H9 (cell line): Measurements from ENCODE around the gene GALNT5. TPM values are rescaled to one million over a fixed set of nuclear protein-coding genes. Genes with fewer than 3 reads are reported as not detected.

ENCODE experiments used
- DNase-seq: peaks from one replicate; pipeline ENCODE4 v3.0.0-alpha.2; 2017
- H2AFZ ChIP-seq: one replicate; pipeline ENCODE4 v1.6.1; 2013; ENCODE audit warnings: mild to moderate bottlenecking, low read length, control low read depth, moderate library complexity
- H2AK5ac ChIP-seq: 2 replicates; pipeline ENCODE4 v1.6.1; 2013; ENCODE audit warnings: low read length, control low read depth, mixed read lengths; ENCODE audit not compliant: insufficient read length
- H2BK120ac ChIP-seq: one replicate; pipeline ENCODE4 v1.6.1; 2013; ENCODE audit warnings: low read depth, mild to moderate bottlenecking, low read length, control low read depth, inconsistent platforms; ENCODE audit not compliant: poor library complexity, severe bottlenecking
- H2BK12ac ChIP-seq: 2 replicates; pipeline ENCODE4 v1.6.1; 2013; ENCODE audit warnings: low read length, control low read depth, mixed read lengths, low read depth; ENCODE audit not compliant: insufficient read length
- H2BK15ac ChIP-seq: 2 replicates; pipeline ENCODE4 v1.6.1; 2013; ENCODE audit warnings: low read depth, low read length, control low read depth
- H2BK20ac ChIP-seq: one replicate; pipeline ENCODE4 v1.6.1; 2013; ENCODE audit warnings: low read depth, mild to moderate bottlenecking, low read length, control low read depth, inconsistent platforms; ENCODE audit not compliant: poor library complexity, severe bottlenecking
- H2BK5ac ChIP-seq: 2 replicates; pipeline ENCODE4 v1.6.1; 2013; ENCODE audit warnings: low read length, control low read depth, mixed read lengths; ENCODE audit not compliant: insufficient read length
- H3K14ac ChIP-seq: 2 replicates; pipeline ENCODE4 v1.6.1; 2013; ENCODE audit warnings: low read length, control low read depth; ENCODE audit not compliant: insufficient read depth
- H3K18ac ChIP-seq: 2 replicates; pipeline ENCODE4 v1.6.1; 2013; ENCODE audit warnings: low read depth, mild to moderate bottlenecking, mixed read lengths, low read length, control low read depth; ENCODE audit not compliant: insufficient read length
- H3K23ac ChIP-seq: 2 replicates; pipeline ENCODE4 v1.6.1; 2013; ENCODE audit warnings: low read length, control low read depth, mixed read lengths, low read depth; ENCODE audit not compliant: insufficient read length
- H3K23me2 ChIP-seq: 2 replicates; pipeline ENCODE4 v1.6.1; 2013; ENCODE audit warnings: low read depth, mild to moderate bottlenecking, mixed read lengths, low read length, control low read depth; ENCODE audit not compliant: insufficient read length, poor library complexity, severe bottlenecking
- H3K27ac ChIP-seq: 2 replicates; pipeline ENCODE4 v1.5.1; 2013; ENCODE audit warnings: low read length, control low read depth, mixed read lengths, low read depth; ENCODE audit not compliant: insufficient read length
- H3K27me3 ChIP-seq: 2 replicates; pipeline ENCODE4 v1.6.1; 2013; ENCODE audit warnings: low read length, control low read depth, inconsistent platforms; ENCODE audit not compliant: insufficient read depth
- H3K4ac ChIP-seq: 2 replicates; pipeline ENCODE4 v1.6.1; 2013; ENCODE audit warnings: low read depth, mild to moderate bottlenecking, control low read depth, inconsistent platforms, low read length, moderate library complexity
- H3K4me1 ChIP-seq: 2 replicates; pipeline ENCODE4 v1.6.1; 2013; ENCODE audit warnings: low read length, control low read depth, inconsistent platforms; ENCODE audit not compliant: insufficient read depth
- H3K4me2 ChIP-seq: 2 replicates; pipeline ENCODE4 v1.6.1; 2013; ENCODE audit warnings: low read length, control low read depth, mixed read lengths; ENCODE audit not compliant: insufficient read length, insufficient read depth
- H3K56ac ChIP-seq: 2 replicates; pipeline ENCODE4 v1.6.1; 2013; ENCODE audit warnings: low read depth, mild to moderate bottlenecking, mixed read lengths, low read length, control low read depth; ENCODE audit not compliant: insufficient read length
- H3K79me1 ChIP-seq: 2 replicates; pipeline ENCODE4 v1.6.1; 2013; ENCODE audit warnings: low read depth, mild to moderate bottlenecking, moderate library complexity, low read length, control low read depth, inconsistent platforms; ENCODE audit not compliant: insufficient read depth, poor library complexity, severe bottlenecking
- H3K79me2 ChIP-seq: 2 replicates; pipeline ENCODE4 v1.6.1; 2013; ENCODE audit warnings: low read length, control low read depth, inconsistent platforms; ENCODE audit not compliant: insufficient read depth
- H3K9ac ChIP-seq: 2 replicates; pipeline ENCODE4 v1.6.1; 2013; ENCODE audit warnings: low read length, control low read depth, mixed read lengths; ENCODE audit not compliant: insufficient read length; ENCODE audit errors: extremely low read depth
- H3K9me3 ChIP-seq: one replicate; pipeline ENCODE4 v1.6.1; 2013; ENCODE audit warnings: low read depth, low read length, inconsistent platforms; ENCODE audit not compliant: control insufficient read depth
- H3T11ph ChIP-seq: one replicate; pipeline ENCODE4 v1.6.1; 2013; ENCODE audit warnings: mild to moderate bottlenecking, low read length, control low read depth, inconsistent platforms
- H4K20me1 ChIP-seq: one replicate; pipeline ENCODE4 v1.6.1; 2013; ENCODE audit not compliant: control insufficient read depth, insufficient read length, insufficient read depth
- H4K5ac ChIP-seq: 2 replicates; pipeline ENCODE4 v1.6.1; 2013; ENCODE audit warnings: low read depth, mild to moderate bottlenecking, mixed read lengths, low read length, control low read depth; ENCODE audit not compliant: insufficient read length
- H4K8ac ChIP-seq: replicated peaks from 2 replicates; pipeline ENCODE4 v1.6.1; 2013; ENCODE audit warnings: low read length, control low read depth, mixed read lengths, low read depth; ENCODE audit not compliant: insufficient read length
- H4K91ac ChIP-seq: 2 replicates; pipeline ENCODE4 v1.6.1; 2013; ENCODE audit warnings: low read depth, mild to moderate bottlenecking, moderate library complexity, mixed read lengths, low read length, control low read depth; ENCODE audit not compliant: insufficient read length
- H3K27ac Mint-ChIP-seq, 3 experiments: 2 replicates in 2 of 3; 3 replicates in 1 of 3; pipeline ENCODE4 v1.8.0; 2020 to 2021; ENCODE audit warnings: mixed read lengths in 3 of 3, mild to moderate bottlenecking in 1 of 3, moderate library complexity in 1 of 3
- H3K27me3 Mint-ChIP-seq: 2 replicates; pipeline ENCODE4 v1.8.0; 2021; ENCODE audit warnings: low read depth, mild to moderate bottlenecking, moderate library complexity, mixed read lengths
- H3K36me3 Mint-ChIP-seq, 3 experiments: 2 replicates in 2 of 3; 3 replicates in 1 of 3; pipeline ENCODE4 v1.8.0; 2020 to 2021; ENCODE audit warnings: low read depth in 3 of 3, mixed read lengths in 3 of 3; ENCODE audit not compliant: insufficient read depth in 1 of 3
- H3K4me1 Mint-ChIP-seq, 2 experiments: 2 replicates each; pipeline ENCODE4 v1.8.0; 2020; ENCODE audit warnings: mixed read lengths in 2 of 2
- H3K4me3 Mint-ChIP-seq, 2 experiments: 2 replicates in 1 of 2; 3 replicates in 1 of 2; pipeline ENCODE4 v1.8.0; 2020 to 2021; ENCODE audit warnings: mild to moderate bottlenecking in 2 of 2, mixed read lengths in 2 of 2, moderate library complexity in 1 of 2
- H3K9me3 Mint-ChIP-seq, 2 experiments: 2 replicates in 1 of 2; 3 replicates in 1 of 2; pipeline ENCODE4 v1.8.0; 2020; ENCODE audit warnings: mild to moderate bottlenecking in 2 of 2, mixed read lengths in 2 of 2, moderate library complexity in 1 of 2
- WGBS: extraction: QIAGEN DNeasy Blood & Tissue Kit; methylation state at CpG from one replicate; pipeline ENCODE4 v1.1.7; 2013; ENCODE audit warnings: missing lambda C conversion rate, low lambda C conversion rate, mixed read lengths; ENCODE audit not compliant: insufficient read length; ENCODE audit errors: extremely low coverage; 5-methylcytosine and 5-hydroxymethylcytosine counted together
- total RNA-seq: library from RNA; stranded (reverse); gene quantifications from 2 replicates; pipeline ENCODE4 v1.2.1, GENCODE V29; 2021
- TF ChIP-seq, protein P1 (sequence below): fragments of 200-600 bp; sonication (generic); conservative IDR thresholded peaks from 3 replicates; pipeline ENCODE4 v1.8.0; 2021; ENCODE audit warnings: antibody characterized with exemption, mild to moderate bottlenecking

GALNT5 gene
- total RNA-seq, 1 experiment from 2014 or later, result 0.17 TPM

DNA sequence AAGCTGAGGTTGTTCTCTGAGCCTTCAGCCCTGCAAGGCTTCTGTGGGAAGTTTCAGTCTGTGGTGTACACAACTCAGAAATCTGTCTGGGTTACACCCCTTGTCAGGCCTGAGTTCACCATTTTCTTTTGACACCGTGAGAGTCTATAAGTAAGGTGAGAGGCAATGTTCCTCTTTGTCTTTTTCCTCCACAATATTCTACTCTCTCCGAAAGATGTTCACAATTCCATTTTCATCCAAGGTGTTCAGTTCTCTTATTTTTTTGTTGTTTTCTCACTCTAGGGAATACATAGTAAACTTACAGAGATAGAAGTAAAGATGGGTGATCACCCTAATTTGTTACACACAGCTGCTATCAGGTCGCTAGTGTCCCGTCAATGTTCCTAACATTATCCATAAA is 64.9 kb downstream of the GALNT5 start:
- H2AFZ ChIP-seq, result no peak overlapping the region
- no peak overlapping the region for H2BK12ac ChIP-seq
- H3K9me3 ChIP-seq, result no peaks in the 10 kb centered on the region
- no peak overlapping the region for H3K23ac ChIP-seq
- Mint-ChIP-seq H3K4me3 (no peak overlapping the region), H3K27me3 (no peaks in the 10 kb centered on the region), H3K36me3 (no peaks in the 10 kb centered on the region), H3K27ac (peak overlapping the region in 1 of 3 experiments; percentile 93; a peak in 2 of 7 replicates), H3K4me1 (peaks cover 40 to 58% of the 10 kb centered on the region in 2 experiments), H3K9me3 (no peaks in the 10 kb centered on the region)
- no peak overlapping the region for H2BK120ac ChIP-seq
- H3K9ac ChIP-seq, result no peak overlapping the region
- TF ChIP-seq, protein P1, sequence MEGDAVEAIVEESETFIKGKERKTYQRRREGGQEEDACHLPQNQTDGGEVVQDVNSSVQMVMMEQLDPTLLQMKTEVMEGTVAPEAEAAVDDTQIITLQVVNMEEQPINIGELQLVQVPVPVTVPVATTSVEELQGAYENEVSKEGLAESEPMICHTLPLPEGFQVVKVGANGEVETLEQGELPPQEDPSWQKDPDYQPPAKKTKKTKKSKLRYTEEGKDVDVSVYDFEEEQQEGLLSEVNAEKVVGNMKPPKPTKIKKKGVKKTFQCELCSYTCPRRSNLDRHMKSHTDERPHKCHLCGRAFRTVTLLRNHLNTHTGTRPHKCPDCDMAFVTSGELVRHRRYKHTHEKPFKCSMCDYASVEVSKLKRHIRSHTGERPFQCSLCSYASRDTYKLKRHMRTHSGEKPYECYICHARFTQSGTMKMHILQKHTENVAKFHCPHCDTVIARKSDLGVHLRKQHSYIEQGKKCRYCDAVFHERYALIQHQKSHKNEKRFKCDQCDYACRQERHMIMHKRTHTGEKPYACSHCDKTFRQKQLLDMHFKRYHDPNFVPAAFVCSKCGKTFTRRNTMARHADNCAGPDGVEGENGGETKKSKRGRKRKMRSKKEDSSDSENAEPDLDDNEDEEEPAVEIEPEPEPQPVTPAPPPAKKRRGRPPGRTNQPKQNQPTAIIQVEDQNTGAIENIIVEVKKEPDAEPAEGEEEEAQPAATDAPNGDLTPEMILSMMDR, result no peak
- no peaks in the 10 kb centered on the region for H3K23me2 ChIP-seq
- H4K8ac ChIP-seq, result no peak overlapping the region
- H3K27ac ChIP-seq, result no peak overlapping the region
- no peak overlapping the region for H4K91ac ChIP-seq
- no peak for DNase-seq
- H3K18ac ChIP-seq, result no peak overlapping the region
- no peak overlapping the region for H3K4me2 ChIP-seq
- no peaks in the 10 kb centered on the region for H3K79me2 ChIP-seq
- H3K79me1 ChIP-seq, result no peaks in the 10 kb centered on the region
- no peak overlapping the region for H3K56ac ChIP-seq
- H2AK5ac ChIP-seq, result no peak overlapping the region
- no peak overlapping the region for H2BK20ac ChIP-seq
- WGBS, result no CpG with 5 or more reads among the region's 4 CpGs
- H3T11ph ChIP-seq, result no peak overlapping the region
- no peak overlapping the region for H4K5ac ChIP-seq
- H3K4me1 ChIP-seq, result peaks cover 5% of the 10 kb centered on the region; the same call in 1 of the 2 replicates
- H3K14ac ChIP-seq, result no peak overlapping the region
- H3K4ac ChIP-seq, result no peak overlapping the region
- H4K20me1 ChIP-seq, result no peaks in the 10 kb centered on the region
- no peak overlapping the region for H2BK5ac ChIP-seq
- H2BK15ac ChIP-seq, result no peak overlapping the region
- no peaks in the 10 kb centered on the region for H3K27me3 ChIP-seq
